Panc1 (cell line): ENCODE results near the gene DNAH9. TPM values are rescaled to one million over a fixed set of nuclear protein-coding genes. Genes with fewer than 3 reads are reported as not detected.

Experiments used
- ATAC-seq: fragments of 200-7000 bp; cut with Tn5 transposase; 2 replicates; pipeline ENCODE4 v1.9.1; 2020; ENCODE audit warnings: mild to moderate bottlenecking, moderate library complexity
- BruUV-seq: library from RNA; stranded (reverse); fragments of 400-500 nt; replicated peaks from 2 replicates; lab custom pipeline; 2021; lab: Mats Ljungman, UMichigan
- CTCF ChIA-PET: fragments of 300-600 bp; sonication (Branson Sonifier 250); formaldehyde crosslinking; loops from one replicate; lab custom pipeline; 2022; ENCODE audit warnings: antibody characterized with exemption; lab: Charles Lee
- POLR2A ChIA-PET: fragments of 300-600 bp; sonication (Branson Sonifier 250); formaldehyde crosslinking; loops from one replicate; lab custom pipeline; 2022; ENCODE audit warnings: antibody characterized with exemption; lab: Charles Lee
- DNase-seq: peaks from one replicate; pipeline ENCODE4 v3.0.0-alpha.2; 2010; ENCODE audit warnings: low read depth, low spot score
- H3K27ac ChIP-seq: 2 replicates; pipeline ENCODE4 v1.5.1; 2011; ENCODE audit warnings: mild to moderate bottlenecking, low read length, inconsistent platforms
- H3K27me3 ChIP-seq: fragments of 200-500 bp; sonication (Bioruptor generic); 2 replicates; pipeline ENCODE4 v1.6.0; 2014; ENCODE audit warnings: low read length, inconsistent platforms; ENCODE audit not compliant: control insufficient read depth, insufficient read depth
- H3K36me3 ChIP-seq: fragments of 200-500 bp; sonication (Bioruptor generic); 2 replicates; pipeline ENCODE4 v1.5.1; 2014; ENCODE audit warnings: inconsistent platforms, mild to moderate bottlenecking, low read length, moderate library complexity; ENCODE audit not compliant: control insufficient read depth, insufficient read depth
- H3K4me1 ChIP-seq: 2 replicates; pipeline ENCODE4 v1.5.1; 2011; ENCODE audit warnings: inconsistent platforms, mild to moderate bottlenecking, low read length, moderate library complexity; ENCODE audit not compliant: control insufficient read depth, insufficient read depth
- H3K4me3 ChIP-seq, 2 experiments: 2 replicates each; pipeline ENCODE4 v1.5.1; 2011 to 2012; ENCODE audit warnings: low read depth in 2 of 2, low read length in 2 of 2, mild to moderate bottlenecking in 2 of 2, inconsistent platforms in 1 of 2, moderate library complexity in 1 of 2
- H3K9me3 ChIP-seq: fragments of 200-500 bp; sonication (Bioruptor generic); 2 replicates; pipeline ENCODE4 v1.5.1; 2014; ENCODE audit warnings: low read depth, mild to moderate bottlenecking, inconsistent platforms, low read length, moderate library complexity; ENCODE audit not compliant: control insufficient read depth, insufficient read depth
- POLR2AphosphoS5 ChIP-seq: IDR thresholded peaks from 2 replicates; pipeline ENCODE4 v1.6.1; 2012; ENCODE audit warnings: mild to moderate bottlenecking, low read depth, low read length, moderate library complexity
- SIN3A ChIP-seq: IDR thresholded peaks from 2 replicates; pipeline ENCODE4 v1.6.1; 2012; ENCODE audit warnings: low read depth, mild to moderate bottlenecking, low read length, moderate library complexity, borderline replicate concordance; ENCODE audit not compliant: insufficient read depth
- TCF7L2 ChIP-seq: IDR thresholded peaks from 2 replicates; pipeline ENCODE4 v1.6.1; 2011; ENCODE audit warnings: mild to moderate bottlenecking, low read depth, low read length, inconsistent platforms
- in situ Hi-C: cut with HindIII; loops from 2 replicates; pipeline ENCODE4 v1.10.0; 2016; ENCODE audit warnings: low sequenced_read_pairs, low pct_unique_long_range_greater_than_20kb
- intact Hi-C: fragments of 100-400 bp; cut with micrococcal nuclease; formaldehyde crosslinking; loops from one replicate; pipeline ENCODE4 v1.10.0; 2022; ENCODE audit not compliant: unreplicated experiment
- total RNA-seq: library from RNA; stranded (reverse); gene quantifications from one replicate; pipeline ENCODE4 v1.2.1, GENCODE V29; 2021; ENCODE audit not compliant: unreplicated experiment
- TF ChIP-seq, protein P1 (sequence below), 2 experiments: IDR thresholded peaks; 2 replicates each; pipeline ENCODE4 v1.6.1; 2011 to 2012; ENCODE audit warnings: low read depth in 2 of 2, control low read depth in 1 of 2, low read length in 1 of 2, mild to moderate bottlenecking in 1 of 2, moderate library complexity in 1 of 2; ENCODE audit not compliant: insufficient read depth in 1 of 2
- TF ChIP-seq, protein P2 (sequence below): fragments of 450-650 bp; IDR thresholded peaks from 2 replicates; pipeline ENCODE4 v1.5.1; 2017; ENCODE audit warnings: mild to moderate bottlenecking

Gene DNAH9
- total RNA-seq, 1 experiment from 2014 or later, result not detected

DNA sequence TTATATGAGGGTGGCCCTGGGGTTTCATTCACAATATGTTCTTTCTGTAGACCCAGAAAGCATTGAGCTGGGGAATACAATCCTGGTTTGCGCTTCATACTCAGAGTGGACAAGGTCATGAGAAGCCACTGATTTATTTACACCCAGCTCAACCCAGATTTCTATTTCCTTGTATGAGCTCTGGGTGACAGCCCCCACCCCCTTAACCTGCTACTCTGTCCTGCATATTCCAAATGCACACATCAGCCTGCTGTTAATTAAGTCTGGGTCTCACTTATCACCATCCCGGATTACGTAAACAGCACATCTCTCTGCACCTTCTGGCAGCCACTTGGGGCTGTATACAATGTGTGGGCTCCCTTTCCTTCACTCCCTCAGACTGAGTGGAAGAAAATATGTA is 102.4 kb downstream of the DNAH9 start:
- no peaks in the 10 kb centered on the region for H3K27me3 ChIP-seq
- H3K36me3 ChIP-seq, result no peaks in the 10 kb centered on the region
- TF ChIP-seq TCF7L2, result no peak
- no peak for TF ChIP-seq POLR2AphosphoS5
- TF ChIP-seq, protein P1, sequence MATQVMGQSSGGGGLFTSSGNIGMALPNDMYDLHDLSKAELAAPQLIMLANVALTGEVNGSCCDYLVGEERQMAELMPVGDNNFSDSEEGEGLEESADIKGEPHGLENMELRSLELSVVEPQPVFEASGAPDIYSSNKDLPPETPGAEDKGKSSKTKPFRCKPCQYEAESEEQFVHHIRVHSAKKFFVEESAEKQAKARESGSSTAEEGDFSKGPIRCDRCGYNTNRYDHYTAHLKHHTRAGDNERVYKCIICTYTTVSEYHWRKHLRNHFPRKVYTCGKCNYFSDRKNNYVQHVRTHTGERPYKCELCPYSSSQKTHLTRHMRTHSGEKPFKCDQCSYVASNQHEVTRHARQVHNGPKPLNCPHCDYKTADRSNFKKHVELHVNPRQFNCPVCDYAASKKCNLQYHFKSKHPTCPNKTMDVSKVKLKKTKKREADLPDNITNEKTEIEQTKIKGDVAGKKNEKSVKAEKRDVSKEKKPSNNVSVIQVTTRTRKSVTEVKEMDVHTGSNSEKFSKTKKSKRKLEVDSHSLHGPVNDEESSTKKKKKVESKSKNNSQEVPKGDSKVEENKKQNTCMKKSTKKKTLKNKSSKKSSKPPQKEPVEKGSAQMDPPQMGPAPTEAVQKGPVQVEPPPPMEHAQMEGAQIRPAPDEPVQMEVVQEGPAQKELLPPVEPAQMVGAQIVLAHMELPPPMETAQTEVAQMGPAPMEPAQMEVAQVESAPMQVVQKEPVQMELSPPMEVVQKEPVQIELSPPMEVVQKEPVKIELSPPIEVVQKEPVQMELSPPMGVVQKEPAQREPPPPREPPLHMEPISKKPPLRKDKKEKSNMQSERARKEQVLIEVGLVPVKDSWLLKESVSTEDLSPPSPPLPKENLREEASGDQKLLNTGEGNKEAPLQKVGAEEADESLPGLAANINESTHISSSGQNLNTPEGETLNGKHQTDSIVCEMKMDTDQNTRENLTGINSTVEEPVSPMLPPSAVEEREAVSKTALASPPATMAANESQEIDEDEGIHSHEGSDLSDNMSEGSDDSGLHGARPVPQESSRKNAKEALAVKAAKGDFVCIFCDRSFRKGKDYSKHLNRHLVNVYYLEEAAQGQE (IDR thresholded peaks at IDR 0.05; ENCODE audit: insufficient read depth in 1 of 2, low read depth in 2 of 2, low read length in 1 of 2), result no peak
- TF ChIP-seq, protein P2, sequence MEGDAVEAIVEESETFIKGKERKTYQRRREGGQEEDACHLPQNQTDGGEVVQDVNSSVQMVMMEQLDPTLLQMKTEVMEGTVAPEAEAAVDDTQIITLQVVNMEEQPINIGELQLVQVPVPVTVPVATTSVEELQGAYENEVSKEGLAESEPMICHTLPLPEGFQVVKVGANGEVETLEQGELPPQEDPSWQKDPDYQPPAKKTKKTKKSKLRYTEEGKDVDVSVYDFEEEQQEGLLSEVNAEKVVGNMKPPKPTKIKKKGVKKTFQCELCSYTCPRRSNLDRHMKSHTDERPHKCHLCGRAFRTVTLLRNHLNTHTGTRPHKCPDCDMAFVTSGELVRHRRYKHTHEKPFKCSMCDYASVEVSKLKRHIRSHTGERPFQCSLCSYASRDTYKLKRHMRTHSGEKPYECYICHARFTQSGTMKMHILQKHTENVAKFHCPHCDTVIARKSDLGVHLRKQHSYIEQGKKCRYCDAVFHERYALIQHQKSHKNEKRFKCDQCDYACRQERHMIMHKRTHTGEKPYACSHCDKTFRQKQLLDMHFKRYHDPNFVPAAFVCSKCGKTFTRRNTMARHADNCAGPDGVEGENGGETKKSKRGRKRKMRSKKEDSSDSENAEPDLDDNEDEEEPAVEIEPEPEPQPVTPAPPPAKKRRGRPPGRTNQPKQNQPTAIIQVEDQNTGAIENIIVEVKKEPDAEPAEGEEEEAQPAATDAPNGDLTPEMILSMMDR, result no peak
- TF ChIP-seq SIN3A, result no peak
- POLR2A ChIA-PET, result no interaction called here
- H3K4me3 ChIP-seq, result no peak overlapping the region
- H3K9me3 ChIP-seq, result no peaks in the 10 kb centered on the region
- intact Hi-C loops (no loop called here), in situ Hi-C loops (no loop called here)
- ATAC-seq, result no peak
- CTCF ChIA-PET, result no interaction called here
- no TSS peak for BruUV-seq
- no peaks in the 10 kb centered on the region for H3K4me1 ChIP-seq
- no peak overlapping the region for H3K27ac ChIP-seq
- DNase-seq, result no peak

DNA sequence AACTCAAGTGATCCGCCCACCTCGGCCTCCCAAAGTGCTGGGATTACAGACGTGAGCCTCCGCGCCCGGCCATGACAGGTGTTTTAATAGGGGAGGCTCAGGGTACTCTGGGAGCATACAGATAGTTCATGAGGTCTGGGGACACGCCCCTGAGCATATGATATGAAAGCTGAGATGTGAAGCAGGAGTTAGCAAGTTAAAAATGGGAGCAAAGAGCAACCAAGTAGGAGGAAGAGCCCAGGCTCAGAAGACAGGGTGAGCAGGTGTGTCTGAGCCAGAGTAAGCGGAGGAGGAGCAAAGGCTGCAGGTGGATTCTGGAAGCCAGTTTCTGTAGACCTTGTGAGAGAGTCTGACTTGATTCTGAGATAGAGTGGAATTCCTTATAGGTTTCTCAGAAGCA is 103.6 kb downstream of the DNAH9 start:
- Histone ChIP-seq H3K4me1 (no peaks in the 10 kb centered on the region), H3K4me3 (no peak overlapping the region), H3K36me3 (no peaks in the 10 kb centered on the region), H3K27ac (no peak overlapping the region), H3K27me3 (no peaks in the 10 kb centered on the region), H3K9me3 (no peaks in the 10 kb centered on the region)
- BruUV-seq, result no TSS peak
- POLR2A ChIA-PET, result no interaction called here
- intact Hi-C loops, result no loop called here
- CTCF ChIA-PET, result no interaction called here
- ATAC-seq, result no peak
- TF ChIP-seq, protein P2, result no peak
- TF ChIP-seq TCF7L2, result no peak
- TF ChIP-seq, protein P1 (IDR thresholded peaks at IDR 0.05; ENCODE audit: insufficient read depth in 1 of 2, low read depth in 2 of 2, low read length in 1 of 2), result no peak
- no peak for TF ChIP-seq POLR2AphosphoS5
- TF ChIP-seq SIN3A, result no peak
- no peak for DNase-seq
- in situ Hi-C loops, result no loop called here
